ENCODE measurements around the gene SLC4A2.

The SLC4A2 gene

DNA sequence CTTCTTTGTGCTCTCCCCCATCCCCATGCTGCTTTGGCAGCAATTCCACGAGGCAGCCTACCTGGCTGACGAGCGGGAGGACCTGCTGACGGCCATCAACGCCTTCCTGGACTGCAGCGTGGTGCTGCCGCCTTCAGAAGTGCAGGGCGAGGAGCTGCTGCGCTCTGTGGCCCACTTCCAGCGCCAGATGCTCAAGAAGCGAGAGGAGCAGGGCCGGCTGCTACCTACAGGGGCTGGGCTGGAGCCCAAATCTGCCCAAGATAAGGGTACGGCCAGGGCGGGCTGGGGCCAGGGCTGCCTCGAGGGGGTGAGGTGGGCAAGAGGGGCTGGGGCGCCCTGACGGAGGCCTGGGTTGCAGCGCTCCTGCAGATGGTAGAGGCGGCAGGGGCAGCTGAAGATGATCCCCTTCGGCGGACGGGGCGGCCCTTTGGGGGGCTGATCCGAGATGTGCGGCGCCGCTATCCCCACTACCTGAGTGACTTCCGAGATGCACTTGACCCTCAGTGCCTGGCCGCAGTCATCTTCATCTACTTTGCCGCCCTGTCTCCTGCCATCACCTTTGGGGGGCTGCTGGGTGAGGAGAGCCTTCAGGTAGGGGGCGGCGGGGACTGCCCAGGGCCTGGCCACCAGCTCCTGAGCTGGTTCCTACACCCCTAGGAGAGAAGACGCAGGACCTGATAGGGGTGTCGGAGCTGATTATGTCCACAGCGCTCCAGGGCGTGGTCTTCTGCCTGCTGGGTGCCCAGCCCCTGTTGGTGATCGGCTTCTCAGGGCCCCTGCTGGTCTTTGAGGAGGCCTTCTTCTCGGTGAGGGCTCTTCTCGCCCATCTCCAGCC, 11.9 kb downstream of the SLC4A2 start (continued):
- TF ChIP-seq, protein P1, sequence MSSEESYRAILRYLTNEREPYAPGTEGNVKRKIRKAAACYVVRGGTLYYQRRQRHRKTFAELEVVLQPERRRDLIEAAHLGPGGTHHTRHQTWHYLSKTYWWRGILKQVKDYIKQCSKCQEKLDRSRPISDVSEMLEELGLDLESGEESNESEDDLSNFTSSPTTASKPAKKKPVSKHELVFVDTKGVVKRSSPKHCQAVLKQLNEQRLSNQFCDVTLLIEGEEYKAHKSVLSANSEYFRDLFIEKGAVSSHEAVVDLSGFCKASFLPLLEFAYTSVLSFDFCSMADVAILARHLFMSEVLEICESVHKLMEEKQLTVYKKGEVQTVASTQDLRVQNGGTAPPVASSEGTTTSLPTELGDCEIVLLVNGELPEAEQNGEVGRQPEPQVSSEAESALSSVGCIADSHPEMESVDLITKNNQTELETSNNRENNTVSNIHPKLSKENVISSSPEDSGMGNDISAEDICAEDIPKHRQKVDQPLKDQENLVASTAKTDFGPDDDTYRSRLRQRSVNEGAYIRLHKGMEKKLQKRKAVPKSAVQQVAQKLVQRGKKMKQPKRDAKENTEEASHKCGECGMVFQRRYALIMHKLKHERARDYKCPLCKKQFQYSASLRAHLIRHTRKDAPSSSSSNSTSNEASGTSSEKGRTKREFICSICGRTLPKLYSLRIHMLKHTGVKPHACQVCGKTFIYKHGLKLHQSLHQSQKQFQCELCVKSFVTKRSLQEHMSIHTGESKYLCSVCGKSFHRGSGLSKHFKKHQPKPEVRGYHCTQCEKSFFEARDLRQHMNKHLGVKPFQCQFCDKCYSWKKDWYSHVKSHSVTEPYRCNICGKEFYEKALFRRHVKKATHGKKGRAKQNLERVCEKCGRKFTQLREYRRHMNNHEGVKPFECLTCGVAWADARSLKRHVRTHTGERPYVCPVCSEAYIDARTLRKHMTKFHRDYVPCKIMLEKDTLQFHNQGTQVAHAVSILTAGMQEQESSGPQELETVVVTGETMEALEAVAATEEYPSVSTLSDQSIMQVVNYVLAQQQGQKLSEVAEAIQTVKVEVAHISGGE (tag by site-specific recombination; conservative IDR thresholded peaks at IDR 0.05; ENCODE audit: low read depth), result no peak
- no peak for TF ChIP-seq ZFHX2 (tag by site-specific recombination; conservative IDR thresholded peaks at IDR 0.05)
- no peak for TF ChIP-seq ZNF37A (tag by site-specific recombination; IDR thresholded peaks at IDR 0.05)
- TF ChIP-seq, protein P2, sequence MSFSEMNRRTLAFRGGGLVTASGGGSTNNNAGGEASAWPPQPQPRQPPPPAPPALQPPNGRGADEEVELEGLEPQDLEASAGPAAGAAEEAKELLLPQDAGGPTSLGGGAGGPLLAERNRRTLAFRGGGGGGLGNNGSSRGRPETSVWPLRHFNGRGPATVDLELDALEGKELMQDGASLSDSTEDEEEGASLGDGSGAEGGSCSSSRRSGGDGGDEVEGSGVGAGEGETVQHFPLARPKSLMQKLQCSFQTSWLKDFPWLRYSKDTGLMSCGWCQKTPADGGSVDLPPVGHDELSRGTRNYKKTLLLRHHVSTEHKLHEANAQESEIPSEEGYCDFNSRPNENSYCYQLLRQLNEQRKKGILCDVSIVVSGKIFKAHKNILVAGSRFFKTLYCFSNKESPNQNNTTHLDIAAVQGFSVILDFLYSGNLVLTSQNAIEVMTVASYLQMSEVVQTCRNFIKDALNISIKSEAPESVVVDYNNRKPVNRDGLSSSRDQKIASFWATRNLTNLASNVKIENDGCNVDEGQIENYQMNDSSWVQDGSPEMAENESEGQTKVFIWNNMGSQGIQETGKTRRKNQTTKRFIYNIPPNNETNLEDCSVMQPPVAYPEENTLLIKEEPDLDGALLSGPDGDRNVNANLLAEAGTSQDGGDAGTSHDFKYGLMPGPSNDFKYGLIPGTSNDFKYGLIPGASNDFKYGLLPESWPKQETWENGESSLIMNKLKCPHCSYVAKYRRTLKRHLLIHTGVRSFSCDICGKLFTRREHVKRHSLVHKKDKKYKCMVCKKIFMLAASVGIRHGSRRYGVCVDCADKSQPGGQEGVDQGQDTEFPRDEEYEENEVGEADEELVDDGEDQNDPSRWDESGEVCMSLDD (tag by site-specific recombination; IDR thresholded peaks at IDR 0.05), result no peak
- TF ChIP-seq ZNF223 (tag by site-specific recombination; IDR thresholded peaks at IDR 0.05), result no peak
- TF ChIP-seq MEIS1 (CRISPR knock-in tag; IDR thresholded peaks at IDR 0.05; ENCODE audit: borderline replicate concordance), result no peak
- TF ChIP-seq HOXC10 (CRISPR knock-in tag; IDR thresholded peaks at IDR 0.05), result no peak
- TF ChIP-seq ZNF174 (tag by site-specific recombination; IDR thresholded peaks at IDR 0.05), result no peak
- TF ChIP-seq IKZF3 (tag by site-specific recombination; IDR thresholded peaks at IDR 0.05), result no peak

DNA sequence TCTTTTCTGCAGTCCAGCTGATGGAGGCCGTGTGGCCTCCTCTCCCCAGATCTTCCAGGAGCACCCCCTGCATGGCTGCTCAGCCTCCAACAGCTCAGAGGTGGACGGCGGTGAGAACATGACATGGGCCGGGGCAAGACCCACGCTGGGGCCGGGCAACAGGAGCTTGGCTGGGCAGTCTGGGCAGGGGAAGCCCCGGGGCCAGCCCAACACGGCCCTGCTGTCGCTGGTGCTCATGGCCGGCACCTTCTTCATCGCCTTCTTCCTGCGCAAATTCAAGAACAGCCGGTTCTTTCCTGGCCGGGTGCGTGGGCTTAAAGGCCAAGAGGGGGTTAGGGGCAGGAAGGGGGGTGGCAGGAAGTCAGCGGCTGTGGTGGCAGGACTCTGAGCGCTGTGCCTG, 14.6 kb downstream of the SLC4A2 start:
- POLR2A ChIA-PET, result interaction anchor here (0.6 to 3.3 kb wide), 4 partner anchors 11 to 37 kb away, joined by 4 to 7 read pairs (median 6); no protein-coding TSS in a partner anchor
- no peak overlapping the region for H3K4me3 ChIP-seq (ENCODE audit: low read depth, low read length)
- H3K36me3 ChIP-seq (ENCODE audit: control insufficient read depth in 2 of 2, insufficient read depth in 1 of 2, low read length in 2 of 2), result peaks cover 15 to 88% of the 10 kb centered on the region in 2 experiments; a peak in 2 of 3 replicates
- CTCF ChIA-PET, result no interaction called here
- no peaks in the 10 kb centered on the region for H3K4me1 ChIP-seq (ENCODE audit: control insufficient read depth, insufficient read depth, low read length)
- no peak overlapping the region for H3K27ac ChIP-seq (ENCODE audit: extremely low read depth, low read depth, low read length)
- no peaks in the 10 kb centered on the region for H3K9me3 ChIP-seq (ENCODE audit: control insufficient read depth, insufficient read depth, low read depth, low read length)
- TF ChIP-seq ZNF140 (tag by site-specific recombination; IDR thresholded peaks at IDR 0.05) (no peak), ZNF747 (tag by site-specific recombination; IDR thresholded peaks at IDR 0.05) (no peak), HOXA7 (CRISPR knock-in tag; IDR thresholded peaks at IDR 0.05; ENCODE audit: borderline replicate concordance) (no peak), GLI2 (tag by site-specific recombination; IDR thresholded peaks at IDR 0.05; ENCODE audit: borderline replicate concordance, low read depth) (no peak), ZNF654 (tag by site-specific recombination; IDR thresholded peaks at IDR 0.05; ENCODE audit: low read depth) (no peak), ZNF37A (tag by site-specific recombination; IDR thresholded peaks at IDR 0.05) (no peak), ZNF560 (tag by site-specific recombination; IDR thresholded peaks at IDR 0.05; ENCODE audit: borderline replicate concordance) (no peak), SETDB1 (IDR thresholded peaks at IDR 0.05; ENCODE audit: insufficient read length, low read length) (no peak), ZNF211 (tag by site-specific recombination; IDR thresholded peaks at IDR 0.05; ENCODE audit: low read depth) (no peak), ZNF600 (tag by site-specific recombination; IDR thresholded peaks at IDR 0.05) (no peak), ZBTB20 (tag by site-specific recombination; IDR thresholded peaks at IDR 0.05) (no peak), ZNF416 (tag by site-specific recombination; IDR thresholded peaks at IDR 0.05) (no peak), ZNF366 (tag by site-specific recombination; conservative IDR thresholded peaks at IDR 0.05) (no peak), ZNF10 (tag by site-specific recombination; IDR thresholded peaks at IDR 0.05) (no peak), ZNF658 (tag by site-specific recombination; IDR thresholded peaks at IDR 0.05) (no peak)
- TF ChIP-seq, protein P3, sequence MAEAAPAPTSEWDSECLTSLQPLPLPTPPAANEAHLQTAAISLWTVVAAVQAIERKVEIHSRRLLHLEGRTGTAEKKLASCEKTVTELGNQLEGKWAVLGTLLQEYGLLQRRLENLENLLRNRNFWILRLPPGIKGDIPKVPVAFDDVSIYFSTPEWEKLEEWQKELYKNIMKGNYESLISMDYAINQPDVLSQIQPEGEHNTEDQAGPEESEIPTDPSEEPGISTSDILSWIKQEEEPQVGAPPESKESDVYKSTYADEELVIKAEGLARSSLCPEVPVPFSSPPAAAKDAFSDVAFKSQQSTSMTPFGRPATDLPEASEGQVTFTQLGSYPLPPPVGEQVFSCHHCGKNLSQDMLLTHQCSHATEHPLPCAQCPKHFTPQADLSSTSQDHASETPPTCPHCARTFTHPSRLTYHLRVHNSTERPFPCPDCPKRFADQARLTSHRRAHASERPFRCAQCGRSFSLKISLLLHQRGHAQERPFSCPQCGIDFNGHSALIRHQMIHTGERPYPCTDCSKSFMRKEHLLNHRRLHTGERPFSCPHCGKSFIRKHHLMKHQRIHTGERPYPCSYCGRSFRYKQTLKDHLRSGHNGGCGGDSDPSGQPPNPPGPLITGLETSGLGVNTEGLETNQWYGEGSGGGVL (tag by site-specific recombination; IDR thresholded peaks at IDR 0.05), result no peak
- TF ChIP-seq, protein P4, sequence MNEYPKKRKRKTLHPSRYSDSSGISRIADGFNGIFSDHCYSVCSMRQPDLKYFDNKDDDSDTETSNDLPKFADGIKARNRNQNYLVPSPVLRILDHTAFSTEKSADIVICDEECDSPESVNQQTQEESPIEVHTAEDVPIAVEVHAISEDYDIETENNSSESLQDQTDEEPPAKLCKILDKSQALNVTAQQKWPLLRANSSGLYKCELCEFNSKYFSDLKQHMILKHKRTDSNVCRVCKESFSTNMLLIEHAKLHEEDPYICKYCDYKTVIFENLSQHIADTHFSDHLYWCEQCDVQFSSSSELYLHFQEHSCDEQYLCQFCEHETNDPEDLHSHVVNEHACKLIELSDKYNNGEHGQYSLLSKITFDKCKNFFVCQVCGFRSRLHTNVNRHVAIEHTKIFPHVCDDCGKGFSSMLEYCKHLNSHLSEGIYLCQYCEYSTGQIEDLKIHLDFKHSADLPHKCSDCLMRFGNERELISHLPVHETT (tag by site-specific recombination; IDR thresholded peaks at IDR 0.05), result no peak
- TF ChIP-seq, protein P5, sequence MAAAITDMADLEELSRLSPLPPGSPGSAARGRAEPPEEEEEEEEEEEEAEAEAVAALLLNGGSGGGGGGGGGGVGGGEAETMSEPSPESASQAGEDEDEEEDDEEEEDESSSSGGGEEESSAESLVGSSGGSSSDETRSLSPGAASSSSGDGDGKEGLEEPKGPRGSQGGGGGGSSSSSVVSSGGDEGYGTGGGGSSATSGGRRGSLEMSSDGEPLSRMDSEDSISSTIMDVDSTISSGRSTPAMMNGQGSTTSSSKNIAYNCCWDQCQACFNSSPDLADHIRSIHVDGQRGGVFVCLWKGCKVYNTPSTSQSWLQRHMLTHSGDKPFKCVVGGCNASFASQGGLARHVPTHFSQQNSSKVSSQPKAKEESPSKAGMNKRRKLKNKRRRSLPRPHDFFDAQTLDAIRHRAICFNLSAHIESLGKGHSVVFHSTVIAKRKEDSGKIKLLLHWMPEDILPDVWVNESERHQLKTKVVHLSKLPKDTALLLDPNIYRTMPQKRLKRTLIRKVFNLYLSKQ (tag by site-specific recombination; IDR thresholded peaks at IDR 0.05; ENCODE audit: borderline replicate concordance), result no peak
